Parathyroid adenoma (tissue), 2 donors: Measurements from ENCODE around the gene KCNQ1.

Experiments
- H2AFZ ChIP-seq: fragments of 300-600 bp; sonication (generic); one replicate; pipeline ENCODE4 v1.7.0; 2017; ENCODE audit warnings: antibody characterized with exemption, mild to moderate bottlenecking
- H3K27ac ChIP-seq: fragments of 300-600 bp; sonication (generic); one replicate; pipeline ENCODE4 v1.7.0; 2017
- H3K27me3 ChIP-seq: fragments of 300-600 bp; sonication (generic); one replicate; pipeline ENCODE4 v1.7.0; 2017; ENCODE audit warnings: low read length; ENCODE audit not compliant: control insufficient read depth, insufficient read depth
- H3K36me3 ChIP-seq: fragments of 300-600 bp; sonication (generic); one replicate; pipeline ENCODE4 v1.7.0; 2017; ENCODE audit warnings: low read length; ENCODE audit not compliant: control insufficient read depth, insufficient read depth
- H3K4me1 ChIP-seq: fragments of 300-600 bp; sonication (generic); one replicate; pipeline ENCODE4 v1.7.0; 2017; ENCODE audit warnings: control low read depth
- H3K4me2 ChIP-seq: fragments of 300-600 bp; sonication (generic); one replicate; pipeline ENCODE4 v1.7.0; 2017; ENCODE audit warnings: low read length
- H3K4me3 ChIP-seq: fragments of 300-600 bp; sonication (generic); one replicate; pipeline ENCODE4 v1.7.0; 2017; ENCODE audit warnings: low read depth, low read length
- H3K79me2 ChIP-seq: fragments of 300-600 bp; sonication (generic); one replicate; pipeline ENCODE4 v1.7.0; 2017; ENCODE audit warnings: control low read depth
- H3K9ac ChIP-seq: fragments of 300-600 bp; sonication (generic); one replicate; pipeline ENCODE4 v1.7.0; 2017; ENCODE audit warnings: mild to moderate bottlenecking
- H3K9me3 ChIP-seq: fragments of 300-600 bp; sonication (generic); one replicate; pipeline ENCODE4 v1.7.0; 2017; ENCODE audit warnings: low read length; ENCODE audit not compliant: control insufficient read depth
- TF ChIP-seq, protein P1 (sequence below): fragments of 300-600 bp; sonication (generic); IDR thresholded peaks from one replicate; pipeline ENCODE4 v1.7.0; 2017; ENCODE audit warnings: antibody characterized with exemption, mild to moderate bottlenecking
- donor health status: primary hyperparathyroidism.

The KCNQ1 gene

DNA sequence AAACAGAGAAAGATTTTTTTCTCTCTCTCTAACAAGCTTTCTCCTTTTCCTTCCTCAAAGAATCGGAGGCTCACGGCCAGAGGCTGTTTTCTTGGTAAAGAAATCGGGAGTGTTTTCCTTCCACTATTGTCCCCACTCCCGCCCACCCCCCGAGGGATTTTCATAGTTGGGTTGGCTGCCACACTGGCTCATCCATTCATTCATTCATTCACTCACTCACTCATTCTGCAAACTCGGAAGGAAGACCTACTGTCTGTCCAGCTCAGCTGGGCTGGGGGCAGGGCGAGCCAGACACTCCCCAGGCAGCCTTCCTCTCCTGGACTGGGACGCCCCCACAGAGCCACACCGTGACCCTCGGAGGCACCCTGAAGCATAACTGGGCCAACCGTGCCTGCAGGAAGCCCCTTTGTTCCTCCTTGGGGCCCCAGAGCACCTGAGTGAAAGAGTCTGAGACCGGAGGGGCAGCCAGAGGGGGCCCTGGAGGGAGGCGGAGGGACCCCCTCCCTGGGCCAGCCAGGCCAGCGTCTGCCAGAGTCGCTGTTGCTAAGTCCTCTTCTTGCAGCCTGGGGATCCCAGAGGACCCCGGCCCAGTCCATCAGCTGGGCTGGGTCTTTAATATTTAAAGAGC is 423.8 kb downstream of the KCNQ1 start:
- Histone ChIP-seq H3K4me2 (no peak overlapping the region), H3K27ac (no peak overlapping the region), H3K4me3 (no peak overlapping the region), H3K36me3 (no peaks in the 10 kb centered on the region), H3K4me1 (no peaks in the 10 kb centered on the region), H3K9ac (no peak overlapping the region), H3K9me3 (no peaks in the 10 kb centered on the region), H3K27me3 (no peaks in the 10 kb centered on the region), H3K79me2 (no peaks in the 10 kb centered on the region), H2AFZ (no peak overlapping the region)
- TF ChIP-seq, protein P1, sequence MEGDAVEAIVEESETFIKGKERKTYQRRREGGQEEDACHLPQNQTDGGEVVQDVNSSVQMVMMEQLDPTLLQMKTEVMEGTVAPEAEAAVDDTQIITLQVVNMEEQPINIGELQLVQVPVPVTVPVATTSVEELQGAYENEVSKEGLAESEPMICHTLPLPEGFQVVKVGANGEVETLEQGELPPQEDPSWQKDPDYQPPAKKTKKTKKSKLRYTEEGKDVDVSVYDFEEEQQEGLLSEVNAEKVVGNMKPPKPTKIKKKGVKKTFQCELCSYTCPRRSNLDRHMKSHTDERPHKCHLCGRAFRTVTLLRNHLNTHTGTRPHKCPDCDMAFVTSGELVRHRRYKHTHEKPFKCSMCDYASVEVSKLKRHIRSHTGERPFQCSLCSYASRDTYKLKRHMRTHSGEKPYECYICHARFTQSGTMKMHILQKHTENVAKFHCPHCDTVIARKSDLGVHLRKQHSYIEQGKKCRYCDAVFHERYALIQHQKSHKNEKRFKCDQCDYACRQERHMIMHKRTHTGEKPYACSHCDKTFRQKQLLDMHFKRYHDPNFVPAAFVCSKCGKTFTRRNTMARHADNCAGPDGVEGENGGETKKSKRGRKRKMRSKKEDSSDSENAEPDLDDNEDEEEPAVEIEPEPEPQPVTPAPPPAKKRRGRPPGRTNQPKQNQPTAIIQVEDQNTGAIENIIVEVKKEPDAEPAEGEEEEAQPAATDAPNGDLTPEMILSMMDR = no peak

DNA sequence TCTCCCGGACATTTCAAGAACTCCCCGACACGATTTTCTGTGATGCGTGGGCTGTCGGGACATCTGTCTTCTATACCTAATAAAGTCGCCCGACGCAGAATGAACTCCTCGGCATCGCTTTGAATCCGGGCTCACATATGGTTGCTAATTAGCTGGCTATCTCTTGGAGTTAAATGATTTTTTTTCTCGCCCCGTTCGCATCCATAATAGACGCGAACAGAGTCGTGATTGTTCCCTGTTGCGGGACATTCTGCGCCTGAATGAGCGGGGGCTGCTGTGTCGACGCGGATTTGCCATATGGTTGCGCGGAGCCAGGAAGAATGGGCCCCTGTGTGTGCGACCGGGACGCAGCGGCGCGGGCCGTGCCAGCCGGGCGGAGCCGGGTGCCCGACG is 424.3 kb downstream of the KCNQ1 start:
- Histone ChIP-seq H3K4me3 (no peak overlapping the region), H3K4me2 (no peak overlapping the region), H3K9ac (no peak overlapping the region), H3K36me3 (no peaks in the 10 kb centered on the region), H2AFZ (no peak overlapping the region), H3K79me2 (no peaks in the 10 kb centered on the region), H3K27me3 (no peaks in the 10 kb centered on the region), H3K27ac (no peak overlapping the region), H3K9me3 (no peaks in the 10 kb centered on the region), H3K4me1 (no peaks in the 10 kb centered on the region)
- TF ChIP-seq, protein P1 = no peak

DNA sequence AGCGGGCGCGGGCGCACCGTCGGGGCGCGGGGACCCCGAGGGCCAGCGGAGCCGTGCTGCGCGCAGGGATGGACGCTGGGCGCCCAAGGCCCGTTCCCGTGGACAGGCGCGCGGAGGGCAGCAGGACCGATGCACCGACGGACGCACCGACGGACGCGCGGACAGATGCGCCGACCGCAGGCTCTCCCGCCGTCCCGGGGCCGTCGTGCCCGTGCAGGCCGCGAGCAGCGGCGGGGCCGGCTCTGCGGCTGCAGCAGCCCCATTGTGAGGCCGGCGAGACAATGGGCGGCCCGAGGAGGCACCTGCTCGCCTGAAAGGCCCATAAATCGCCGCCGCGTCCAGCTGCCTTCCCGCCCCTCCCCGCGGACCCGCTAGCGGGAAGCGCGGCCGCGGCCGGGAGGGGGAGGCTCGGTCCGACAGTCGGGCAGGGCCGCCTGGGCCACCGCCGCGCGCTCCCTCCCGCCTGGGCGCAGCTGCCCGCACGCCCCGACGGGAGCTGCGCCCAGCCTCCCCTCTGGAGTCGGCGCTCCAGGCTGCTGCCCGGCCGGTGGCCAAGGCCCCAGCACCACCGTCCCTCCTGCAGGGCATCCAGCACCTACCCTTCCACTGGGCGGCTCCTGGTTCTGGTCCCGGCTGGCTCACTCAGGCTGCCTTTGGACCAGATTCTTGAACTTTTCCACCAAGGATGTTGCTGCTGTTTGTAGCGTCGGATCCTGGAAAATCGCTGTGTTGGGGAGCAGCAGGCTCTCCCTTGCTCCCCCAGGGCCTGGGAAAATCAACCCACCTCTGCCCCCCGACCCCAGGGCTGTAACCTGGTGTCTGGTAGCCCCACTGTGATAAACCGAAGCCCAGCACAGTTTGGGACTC is 425.0 kb downstream of the KCNQ1 start:
- Histone ChIP-seq H3K9me3 (no peaks in the 10 kb centered on the region), H2AFZ (no peak overlapping the region), H3K9ac (no peak overlapping the region), H3K4me2 (no peak overlapping the region), H3K27me3 (no peaks in the 10 kb centered on the region), H3K36me3 (no peaks in the 10 kb centered on the region), H3K27ac (no peak overlapping the region), H3K4me3 (no peak overlapping the region), H3K79me2 (no peaks in the 10 kb centered on the region), H3K4me1 (no peaks in the 10 kb centered on the region)
- TF ChIP-seq, protein P1 = no peak

DNA sequence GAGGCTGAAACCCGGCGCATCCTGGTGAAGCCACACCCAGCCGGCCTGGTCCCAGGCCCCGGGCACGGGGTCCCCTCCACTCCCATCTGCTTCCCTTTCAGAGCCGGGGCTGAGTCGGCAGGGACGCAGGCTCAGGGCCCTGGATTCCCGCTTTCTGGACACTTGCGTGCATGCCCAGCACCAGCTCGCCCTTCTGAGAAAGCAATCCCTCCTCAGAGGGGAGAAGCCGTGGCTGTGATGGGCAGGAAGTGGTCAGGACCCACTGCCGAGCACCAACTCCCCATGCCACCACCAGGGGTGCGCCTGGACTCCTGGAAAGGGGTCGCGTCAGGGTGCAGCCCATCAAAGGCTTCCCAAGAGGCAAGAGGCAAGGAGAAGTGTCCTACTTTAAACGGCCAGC is 425.7 kb downstream of the KCNQ1 start:
- TF ChIP-seq, protein P1 = no peak
- no peak overlapping the region for H2AFZ ChIP-seq
- H3K27me3 ChIP-seq = no peaks in the 10 kb centered on the region
- H3K9ac ChIP-seq = no peak overlapping the region
- H3K79me2 ChIP-seq = no peaks in the 10 kb centered on the region
- H3K36me3 ChIP-seq = no peaks in the 10 kb centered on the region
- no peaks in the 10 kb centered on the region for H3K9me3 ChIP-seq
- H3K4me2 ChIP-seq = no peak overlapping the region
- no peak overlapping the region for H3K27ac ChIP-seq
- no peak overlapping the region for H3K4me3 ChIP-seq
- H3K4me1 ChIP-seq = no peaks in the 10 kb centered on the region
